GM19035 (cell line): ENCODE results near the gene ZNF43.
"Not testable (repeated sequence)": the region's sequence is repeated elsewhere in the genome, so short reads cannot be mapped to it uniquely, and the experiment has no call there.

Experiments used
- ATAC-seq: cut with Tn5 transposase; IDR thresholded peaks from one replicate; pipeline ENCODE4 v1.9.1; 2021; ENCODE audit not compliant: unreplicated experiment

ZNF43 gene

GRCh38 chr19:21812448-21812847 lies 23.5 kb downstream of the ZNF43 start:
- ATAC-seq: no peak

DNA sequence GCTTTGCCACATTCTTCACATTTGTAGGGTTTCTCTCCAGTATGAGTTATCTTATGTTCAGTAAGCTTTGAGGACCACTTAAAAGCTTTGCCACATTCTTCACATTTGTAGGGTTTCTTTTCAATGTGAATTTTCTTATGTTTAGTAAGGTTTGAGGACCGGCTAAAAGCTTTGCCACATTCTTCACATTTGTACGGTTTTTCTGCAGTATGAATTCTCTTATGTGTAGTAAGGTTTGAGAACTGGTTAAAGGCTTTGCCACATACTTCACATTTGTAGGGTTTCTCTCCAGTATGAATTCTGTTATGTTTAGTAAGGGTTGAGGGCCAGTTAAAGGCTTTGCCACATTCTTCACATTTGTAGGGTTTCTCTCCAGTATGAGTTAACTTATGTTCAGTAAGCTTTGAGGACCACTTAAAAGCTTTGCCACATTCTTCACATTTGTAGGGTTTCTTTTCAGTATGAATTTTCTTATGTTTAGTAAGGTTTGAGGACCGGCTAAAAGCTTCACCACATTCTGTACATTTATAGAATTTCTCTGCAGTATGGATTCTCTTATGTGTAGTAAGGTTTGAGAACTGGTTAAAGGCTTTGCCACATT lies 27.5 kb downstream of the ZNF43 start:
- ATAC-seq: not testable (repeated sequence)

GRCh38 chr19:21789466-21790085 lies 46.4 kb downstream of the ZNF43 start:
- ATAC-seq: no peak

- ATAC-seq: no peak
Measured at GRCh38 chr19:21786936-21787335, 49.0 kb downstream of the ZNF43 start.

GRCh38 chr19:21775792-21776191 lies 60.2 kb downstream of the ZNF43 start:
- ATAC-seq: not testable (repeated sequence)

DNA sequence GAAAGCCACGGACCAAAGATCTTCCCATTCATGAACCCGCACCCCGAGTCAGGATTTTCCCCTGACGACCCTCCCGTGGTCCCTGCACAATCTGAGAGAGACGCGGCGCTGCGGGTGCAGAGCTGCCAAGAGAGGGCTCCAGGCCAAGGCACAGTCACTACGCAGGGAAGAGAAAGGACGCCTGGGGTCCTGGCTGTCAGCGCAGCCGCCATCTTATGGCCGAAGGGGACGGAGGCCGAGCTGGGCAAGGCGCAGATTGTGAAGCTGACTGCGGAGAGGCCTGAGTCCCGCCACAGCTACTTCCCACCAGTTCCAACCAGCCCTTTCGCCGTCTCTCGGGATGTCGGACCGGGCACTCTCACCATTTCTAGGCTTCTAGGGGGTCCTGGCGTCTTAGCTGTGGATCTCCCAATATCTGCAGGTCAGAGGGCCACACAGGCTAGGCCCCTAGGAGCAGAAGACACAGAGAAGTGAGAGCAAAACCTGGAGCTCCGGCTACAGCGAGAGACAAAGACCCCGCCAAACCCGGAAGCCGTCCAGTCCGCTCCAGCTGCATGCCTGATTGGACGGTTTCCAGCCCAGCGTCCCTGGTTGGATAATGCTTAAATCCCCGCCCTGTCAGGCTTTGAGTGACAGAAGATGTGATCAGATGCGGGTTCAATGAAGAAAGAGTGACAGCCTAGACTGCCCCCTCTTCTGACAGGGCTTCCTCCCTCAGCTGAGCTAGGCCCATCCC lies 68.7 kb downstream of the ZNF43 start, which contains the start of gene ZNF100:
TSS of gene ZNF100 (minus strand) at position 515 of the 736 bp plus-strand sequence. CDS start at position 365, 150 bp downstream.
- peak; percentile 96 for ATAC-seq

- ATAC-seq: not testable (repeated sequence)
Measured at GRCh38 chr19:21766705-21767064, 69.3 kb downstream of the ZNF43 start.

DNA sequence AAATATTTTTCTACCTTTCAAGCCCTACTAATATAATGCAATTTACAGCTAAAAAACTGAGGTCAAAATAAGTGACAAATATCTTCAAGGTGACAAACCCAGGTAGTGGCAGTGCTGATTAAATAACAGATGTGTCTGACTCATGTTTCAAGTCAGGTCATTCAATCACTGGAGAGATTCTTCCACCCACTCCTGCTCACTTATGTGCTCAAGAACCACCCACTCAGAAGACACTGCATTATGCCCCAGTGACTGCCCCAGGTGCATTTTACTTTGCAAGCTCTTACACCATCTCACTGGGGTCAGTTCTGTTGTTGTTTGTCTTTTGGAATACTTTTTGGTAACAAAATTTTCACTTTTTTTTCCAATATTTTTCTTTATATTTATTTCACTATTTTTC lies 70.8 kb downstream of the ZNF43 start:
- ATAC-seq: no peak

GRCh38 chr19:21761547-21761946 lies 74.4 kb downstream of the ZNF43 start:
- not testable (repeated sequence) for ATAC-seq

GRCh38 chr19:21758296-21758695 lies 77.7 kb downstream of the ZNF43 start:
- no peak for ATAC-seq

DNA sequence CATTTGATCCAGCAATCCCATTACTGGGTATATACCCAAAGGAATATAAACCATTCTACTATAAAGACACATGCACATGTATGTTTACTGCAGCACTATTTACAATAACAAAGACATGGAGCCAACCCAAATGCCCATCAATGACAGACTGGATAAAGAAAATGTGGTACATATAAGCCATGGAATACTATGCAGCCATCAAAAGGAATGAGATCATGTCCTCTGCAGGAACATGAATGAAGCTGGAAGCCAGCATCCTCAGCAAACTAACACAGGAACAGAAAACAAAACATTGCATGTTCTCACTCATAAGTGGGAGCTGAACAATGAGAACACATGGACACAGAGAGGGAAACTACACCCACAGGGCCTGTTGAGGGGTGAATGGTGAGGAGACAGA lies 80.4 kb downstream of the ZNF43 start:
- not testable (repeated sequence) for ATAC-seq
